IMR-90 (cell line): ENCODE measurements around the gene TCAP. TPM values are rescaled to one million over a fixed set of nuclear protein-coding genes. Genes with fewer than 3 reads are reported as not detected.

Experiments
- polyA plus RNA-seq, 3 experiments: library from polyadenylated mRNA; depleted of rRNA; stranded (reverse); fragments of >200 nt; gene quantifications; 2 replicates each; pipeline ENCODE4 v1.2.3, GENCODE V29; 2012; ENCODE audit warnings: low replicate concordance in 1 of 3
- total RNA-seq: library from RNA; depleted of rRNA; stranded (reverse); fragments of >200 nt; gene quantifications from 2 replicates; pipeline ENCODE4 v1.2.3, GENCODE V29; 2012
- TF ChIP-seq, protein P1 (sequence below): fragments of 150-350 bp; IDR thresholded peaks from 2 replicates; pipeline ENCODE4 v1.6.1; 2016; ENCODE audit warnings: low read depth, mild to moderate bottlenecking, low read length, moderate library complexity, borderline replicate concordance

TCAP gene
- total and polyA plus RNA-seq, 2 of the 4 experiments (the other 2 are of a cell fraction), result under 0.01 to 0.21 TPM

DNA sequence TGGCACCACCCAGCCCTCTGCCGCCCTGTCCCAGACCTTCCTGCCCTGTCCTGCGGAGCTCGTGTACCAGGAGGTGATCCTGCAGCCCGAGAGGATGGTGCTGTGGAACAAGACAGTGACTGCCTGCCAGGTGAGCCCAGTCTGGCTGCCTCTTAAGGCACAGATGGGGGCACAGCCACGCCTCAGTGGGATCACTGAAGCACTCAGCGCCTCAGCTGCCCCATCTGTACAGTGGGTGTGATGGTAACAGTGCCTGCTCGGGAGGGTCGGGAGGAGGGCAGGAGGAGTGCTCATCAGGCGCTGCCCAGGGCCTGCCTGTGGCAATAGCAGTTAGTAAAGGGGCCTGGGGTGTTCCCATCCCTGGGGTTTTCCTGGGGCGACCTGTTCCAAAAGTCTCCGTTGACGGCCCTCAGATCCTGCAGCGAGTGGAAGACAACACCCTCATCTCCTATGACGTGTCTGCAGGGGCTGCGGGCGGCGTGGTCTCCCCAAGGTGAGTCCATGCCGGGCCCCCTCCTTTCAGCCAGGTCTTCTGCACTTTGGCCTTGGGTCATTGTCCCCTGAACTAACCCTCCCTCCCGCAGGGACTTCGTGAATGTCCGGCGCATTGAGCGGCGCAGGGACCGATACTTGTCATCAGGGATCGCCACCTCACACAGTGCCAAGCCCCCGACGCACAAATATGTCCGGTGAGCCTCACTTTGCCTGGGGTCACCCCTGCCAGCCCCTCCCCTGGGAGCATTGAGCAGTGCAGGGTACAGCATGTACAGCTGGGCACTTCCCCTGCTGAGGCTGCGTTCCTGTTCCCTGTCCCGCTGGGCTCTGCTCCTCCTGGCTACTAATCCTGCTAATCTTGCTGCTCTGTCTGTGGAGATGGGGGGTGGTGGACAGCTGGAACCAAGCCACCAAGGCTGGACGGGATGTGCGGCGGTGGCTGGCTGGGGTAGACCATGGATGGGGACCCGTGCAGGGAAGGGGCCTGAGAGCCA is 4.5 kb upstream of the TCAP start (continued):
- TF ChIP-seq, protein P1, sequence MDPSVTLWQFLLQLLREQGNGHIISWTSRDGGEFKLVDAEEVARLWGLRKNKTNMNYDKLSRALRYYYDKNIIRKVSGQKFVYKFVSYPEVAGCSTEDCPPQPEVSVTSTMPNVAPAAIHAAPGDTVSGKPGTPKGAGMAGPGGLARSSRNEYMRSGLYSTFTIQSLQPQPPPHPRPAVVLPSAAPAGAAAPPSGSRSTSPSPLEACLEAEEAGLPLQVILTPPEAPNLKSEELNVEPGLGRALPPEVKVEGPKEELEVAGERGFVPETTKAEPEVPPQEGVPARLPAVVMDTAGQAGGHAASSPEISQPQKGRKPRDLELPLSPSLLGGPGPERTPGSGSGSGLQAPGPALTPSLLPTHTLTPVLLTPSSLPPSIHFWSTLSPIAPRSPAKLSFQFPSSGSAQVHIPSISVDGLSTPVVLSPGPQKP, result no peak
